ENCODE data around the gene MED12L. TPM values are rescaled to one million over a fixed set of nuclear protein-coding genes. Genes with fewer than 3 reads are reported as not detected.

Gene MED12L
- total RNA-seq, 2 donors from 2014 or later = 15.5 to 28.9 TPM

DNA sequence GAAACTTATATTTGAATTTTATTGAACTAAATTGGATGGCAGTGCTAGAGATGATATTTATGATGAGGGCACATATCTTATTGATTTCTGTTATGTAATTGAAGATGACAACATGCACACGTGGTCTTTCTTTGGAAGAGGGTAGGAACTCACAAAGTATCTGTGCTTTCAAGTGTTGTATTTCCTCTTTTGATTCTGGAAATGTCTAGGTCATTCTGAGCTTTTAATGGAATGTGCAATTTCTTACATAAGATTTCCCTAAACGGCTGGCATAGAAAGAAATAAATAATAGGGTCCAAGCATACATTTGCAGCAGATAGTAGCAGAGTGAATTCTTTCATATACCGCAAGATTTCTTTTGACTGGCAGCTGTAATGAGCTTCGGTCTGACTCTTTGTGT lies 127.7 kb downstream of the MED12L start:
- Mint-ChIP-seq H3K27ac (no peak overlapping the region), H3K4me3 (no peak overlapping the region), H3K27me3 (ENCODE audit: insufficient read depth) (no peaks in the 10 kb centered on the region), H3K36me3 (ENCODE audit: low read depth) (no peaks in the 10 kb centered on the region), H3K4me1 (peaks cover 10% of the 10 kb centered on the region), H3K9me3 (no peaks in the 10 kb centered on the region)
- no peak overlapping the region for H3K4me3 ChIP-seq (ENCODE audit: low read length)
- no peaks in the 10 kb centered on the region for H3K36me3 ChIP-seq (ENCODE audit: control insufficient read depth, insufficient read depth, low read length)
- H3K9ac ChIP-seq (ENCODE audit: extremely low read depth, low read length, poor library complexity, severe bottlenecking) = no peak overlapping the region
- H3K4me1 ChIP-seq (ENCODE audit: control insufficient read depth, insufficient read depth, low read length) = no peaks in the 10 kb centered on the region
- no peak for TF ChIP-seq CTCF (conservative IDR thresholded peaks at IDR 0.05)
- H3K27ac ChIP-seq (ENCODE audit: low read depth, low read length) = no peak overlapping the region
- WGBS, 2 experiments (ENCODE audit: insufficient coverage in 1 of 2, insufficient read length in 1 of 2) = 92 to 98% methylated on average over 4 of the region's 4 CpGs
- DNase-seq = no peak
- H3K9me3 ChIP-seq (ENCODE audit: control insufficient read depth, low read length) = no peaks in the 10 kb centered on the region
- no peaks in the 10 kb centered on the region for H3K27me3 ChIP-seq (ENCODE audit: control insufficient read depth, insufficient read depth, low read length, poor library complexity, severe bottlenecking)

DNA sequence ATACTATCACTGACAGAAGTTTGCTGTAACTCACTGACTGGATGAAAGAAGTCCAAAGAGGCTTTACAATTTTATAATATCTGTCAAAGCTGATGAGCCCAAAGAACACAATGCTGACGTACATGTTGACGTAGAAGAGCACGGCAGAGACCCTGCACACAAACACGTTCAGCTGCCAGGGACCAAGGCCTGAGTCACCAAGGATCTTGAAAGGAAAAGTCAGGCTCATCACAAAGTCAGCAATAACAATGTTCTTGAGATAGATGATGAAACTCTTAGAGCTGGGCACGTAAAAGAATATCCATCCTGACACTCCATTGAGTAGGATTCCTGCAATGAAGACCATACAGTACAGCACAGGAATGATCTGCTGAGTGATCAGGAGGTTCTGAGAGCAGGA lies 128.4 kb downstream of the MED12L start:
- no peak for DNase-seq
- H3K36me3 Mint-ChIP-seq (ENCODE audit: low read depth) = no peaks in the 10 kb centered on the region
- H3K4me1 Mint-ChIP-seq = peaks cover 11% of the 10 kb centered on the region
- H3K4me3 Mint-ChIP-seq = no peak overlapping the region
- no peaks in the 10 kb centered on the region for H3K9me3 Mint-ChIP-seq
- no peaks in the 10 kb centered on the region for H3K36me3 ChIP-seq (ENCODE audit: control insufficient read depth, insufficient read depth, low read length)
- no peaks in the 10 kb centered on the region for H3K27me3 Mint-ChIP-seq (ENCODE audit: insufficient read depth)
- no peak overlapping the region for H3K4me3 ChIP-seq (ENCODE audit: low read length)
- no peaks in the 10 kb centered on the region for H3K27me3 ChIP-seq (ENCODE audit: control insufficient read depth, insufficient read depth, low read length, poor library complexity, severe bottlenecking)
- H3K9ac ChIP-seq (ENCODE audit: extremely low read depth, low read length, poor library complexity, severe bottlenecking) = no peak overlapping the region
- H3K27ac ChIP-seq (ENCODE audit: low read depth, low read length) = no peak overlapping the region
- H3K27ac Mint-ChIP-seq = no peak overlapping the region
- TF ChIP-seq CTCF (conservative IDR thresholded peaks at IDR 0.05) = no peak
- no peaks in the 10 kb centered on the region for H3K9me3 ChIP-seq (ENCODE audit: control insufficient read depth, low read length)
- 94 to 100% methylated on average over 5 of the region's 5 CpGs for WGBS, 2 experiments (ENCODE audit: insufficient coverage in 1 of 2, insufficient read length in 1 of 2)
- no peaks in the 10 kb centered on the region for H3K4me1 ChIP-seq (ENCODE audit: control insufficient read depth, insufficient read depth, low read length)

GRCh38 chr3:151214459-151214858 lies 129.0 kb downstream of the MED12L start:
- no peaks in the 10 kb centered on the region for H3K27me3 Mint-ChIP-seq (ENCODE audit: insufficient read depth)
- Histone ChIP-seq H3K4me3 (ENCODE audit: low read length) (no peak overlapping the region), H3K36me3 (ENCODE audit: control insufficient read depth, insufficient read depth, low read length) (no peaks in the 10 kb centered on the region), H3K4me1 (ENCODE audit: control insufficient read depth, insufficient read depth, low read length) (no peaks in the 10 kb centered on the region), H3K27ac (ENCODE audit: low read depth, low read length) (no peak overlapping the region), H3K27me3 (ENCODE audit: control insufficient read depth, insufficient read depth, low read length, poor library complexity, severe bottlenecking) (no peaks in the 10 kb centered on the region), H3K9ac (ENCODE audit: extremely low read depth, low read length, poor library complexity, severe bottlenecking) (no peak overlapping the region), H3K9me3 (ENCODE audit: control insufficient read depth, low read length) (no peaks in the 10 kb centered on the region)
- H3K27ac Mint-ChIP-seq = no peak overlapping the region
- no peak for DNase-seq
- peak; percentile 37 for TF ChIP-seq CTCF (conservative IDR thresholded peaks at IDR 0.05)
- H3K4me3 Mint-ChIP-seq = no peak overlapping the region
- peaks cover 11% of the 10 kb centered on the region for H3K4me1 Mint-ChIP-seq
- H3K9me3 Mint-ChIP-seq = no peaks in the 10 kb centered on the region
- H3K36me3 Mint-ChIP-seq (ENCODE audit: low read depth) = no peaks in the 10 kb centered on the region
- WGBS, 2 experiments (ENCODE audit: insufficient coverage in 1 of 2, insufficient read length in 1 of 2) = 69 to 100% methylated on average over 1 of the region's 1 CpG
